Activated CD4-positive, alpha-beta T cell treated with anti-CD3 and anti-CD28 coated beads, Interleukin-10, Interleukin-2, amounts not matched to agents 100 ng/mL and 50 ng/mL, durations not matched to agents 16 hours and 8 hours (primary cell): ENCODE measurements around the gene GALNT2.

Experiments
- DNase-seq: peaks from one replicate; pipeline ENCODE4 v3.0.0-alpha.2; 2020

The GALNT2 gene

DNA sequence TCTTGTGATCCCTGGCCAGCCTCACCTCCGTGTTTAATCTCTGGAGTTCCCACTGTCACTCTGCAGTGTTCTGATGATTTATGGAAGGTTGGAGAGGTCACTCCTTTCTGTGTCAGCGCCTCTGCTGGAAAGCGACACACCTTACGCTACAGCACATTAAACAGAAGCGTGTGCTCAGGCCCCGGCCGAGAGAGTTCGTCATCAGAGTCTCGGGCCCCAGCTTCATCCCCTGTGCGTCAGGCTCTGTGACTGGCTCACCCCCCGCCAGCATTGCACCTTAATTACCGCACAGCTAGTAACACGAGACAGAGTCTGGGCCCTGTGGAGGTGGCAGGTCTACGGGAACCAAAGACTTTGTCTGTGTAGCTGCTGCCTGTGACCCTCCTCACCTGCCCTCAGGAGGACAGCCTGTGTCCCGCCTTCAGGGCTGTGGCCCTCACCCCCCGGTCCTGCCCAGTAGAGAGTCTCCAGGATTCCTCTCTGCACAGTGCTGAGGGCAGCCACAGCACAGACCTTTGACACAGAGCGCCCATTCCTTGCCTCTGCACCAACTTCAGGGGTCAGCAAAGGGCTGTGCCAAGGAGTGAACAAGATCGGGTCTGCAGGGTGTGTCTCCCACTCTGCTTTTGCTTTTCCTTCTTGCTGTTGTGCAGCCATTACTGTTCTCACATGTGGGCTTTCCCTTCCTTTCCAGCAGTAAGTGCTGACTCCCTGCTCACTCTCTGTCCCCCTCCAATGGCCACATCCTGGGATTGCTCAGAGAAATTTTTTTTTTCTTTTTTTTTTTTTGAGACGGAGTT, 201.5 kb downstream of the GALNT2 start:
- DNase-seq = peak; percentile 17

DNA sequence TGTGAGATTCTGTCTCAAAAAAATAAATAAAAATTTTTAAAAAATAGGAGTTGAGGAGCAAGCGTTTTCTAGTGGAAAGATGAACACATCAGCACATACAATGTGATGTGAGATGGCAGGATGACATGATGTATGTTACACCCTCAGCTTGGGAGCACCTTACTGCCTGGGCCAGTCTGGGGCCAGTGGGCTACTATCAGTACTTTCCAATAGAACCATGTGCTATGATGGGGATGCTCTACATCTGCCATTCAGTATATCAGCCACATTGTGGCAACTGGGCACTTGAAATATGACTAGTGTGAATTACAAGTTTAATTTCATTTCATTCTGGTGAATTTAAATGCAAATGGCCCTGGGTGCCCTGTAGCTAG, 203.1 kb downstream of the GALNT2 start:
- DNase-seq = no peak

DNA sequence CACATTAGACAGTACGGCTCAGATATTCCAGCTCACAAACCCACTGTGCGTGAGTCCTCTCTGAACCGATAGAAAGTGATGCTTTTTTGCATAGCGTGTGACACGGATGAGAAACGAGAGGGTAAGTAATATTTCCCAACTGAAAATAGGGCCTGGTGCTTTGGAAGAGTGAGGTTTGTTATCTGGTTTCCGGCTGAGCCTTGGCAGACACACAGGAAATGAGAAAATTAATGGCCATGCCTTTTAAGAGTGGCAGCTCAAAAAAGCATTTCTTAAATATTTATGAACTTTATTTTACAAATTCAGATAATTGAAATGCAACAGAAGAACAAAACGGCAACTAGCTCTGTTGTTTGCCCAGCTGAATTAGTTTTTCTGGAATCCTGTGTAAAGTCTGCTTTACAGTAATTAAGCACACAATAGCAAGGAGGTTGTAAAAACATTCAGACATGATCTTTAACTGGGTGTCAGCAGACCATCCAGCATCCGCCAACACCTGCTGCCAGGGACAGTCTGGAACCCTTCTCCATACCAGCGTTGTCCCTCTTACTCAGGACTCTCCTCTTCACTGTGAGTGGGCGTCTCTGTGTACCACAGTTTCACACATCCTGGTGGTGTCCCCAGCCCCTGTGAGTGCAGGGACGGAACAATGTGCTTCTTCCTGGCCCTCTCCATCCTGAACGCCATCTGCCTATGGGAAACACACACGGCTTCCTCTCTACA, 203.7 kb downstream of the GALNT2 start:
- peak; percentile 63 for DNase-seq

DNA sequence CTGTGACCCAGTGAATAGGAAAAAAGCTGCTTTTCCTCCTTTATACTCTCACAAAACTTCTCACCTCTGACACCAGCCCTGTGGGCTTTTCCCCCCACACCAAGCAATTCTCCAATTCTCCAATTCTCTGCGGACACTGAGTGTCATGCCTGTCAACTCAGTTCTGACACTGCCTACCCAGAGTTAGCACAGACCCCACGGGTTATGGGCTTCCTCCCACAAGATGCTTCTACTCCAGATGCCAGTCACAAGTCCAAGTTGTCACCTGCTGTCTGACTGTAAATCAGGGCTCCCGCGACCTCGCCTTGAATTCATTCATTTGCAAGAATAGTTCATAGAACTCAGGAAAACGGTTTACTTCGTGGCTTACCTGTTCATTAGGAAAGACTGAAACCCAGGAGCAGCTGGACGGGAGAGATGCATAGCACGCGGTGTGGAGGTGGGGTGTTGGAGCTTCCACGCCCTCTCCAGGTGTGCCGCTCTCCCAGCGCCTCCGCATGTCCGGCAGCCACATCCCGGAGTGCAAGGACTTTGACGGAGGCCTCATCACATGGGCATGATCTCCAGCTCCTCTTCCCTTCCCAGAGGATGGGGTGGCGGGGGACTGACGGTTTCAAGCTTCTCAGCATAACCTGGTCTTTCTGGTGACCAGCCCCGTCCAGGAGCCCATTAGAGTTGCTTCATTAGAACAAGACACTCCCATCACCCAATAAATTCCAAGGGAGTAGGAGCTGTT, 204.4 kb downstream of the GALNT2 start:
- no peak for DNase-seq

DNA sequence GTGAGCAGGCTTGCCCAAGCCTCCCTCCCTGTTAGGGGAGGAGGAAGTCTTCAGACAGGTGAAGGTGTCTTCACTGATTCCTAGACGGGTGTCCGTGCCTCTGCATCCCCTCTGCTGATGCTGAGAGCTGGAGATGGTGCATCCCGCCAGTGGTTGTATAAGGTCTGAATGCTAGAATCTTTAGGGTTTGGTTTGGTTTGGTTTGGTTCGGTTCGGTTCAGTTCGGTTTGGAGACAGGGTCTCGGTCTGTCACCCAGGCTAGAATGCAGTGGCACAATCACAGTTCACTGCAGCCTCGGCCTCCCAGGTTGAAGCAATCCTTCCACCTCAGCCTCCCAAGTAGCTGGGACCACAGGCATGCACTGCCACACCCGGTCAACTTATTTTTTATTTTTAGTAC, 205.5 kb downstream of the GALNT2 start:
- no peak for DNase-seq

DNA sequence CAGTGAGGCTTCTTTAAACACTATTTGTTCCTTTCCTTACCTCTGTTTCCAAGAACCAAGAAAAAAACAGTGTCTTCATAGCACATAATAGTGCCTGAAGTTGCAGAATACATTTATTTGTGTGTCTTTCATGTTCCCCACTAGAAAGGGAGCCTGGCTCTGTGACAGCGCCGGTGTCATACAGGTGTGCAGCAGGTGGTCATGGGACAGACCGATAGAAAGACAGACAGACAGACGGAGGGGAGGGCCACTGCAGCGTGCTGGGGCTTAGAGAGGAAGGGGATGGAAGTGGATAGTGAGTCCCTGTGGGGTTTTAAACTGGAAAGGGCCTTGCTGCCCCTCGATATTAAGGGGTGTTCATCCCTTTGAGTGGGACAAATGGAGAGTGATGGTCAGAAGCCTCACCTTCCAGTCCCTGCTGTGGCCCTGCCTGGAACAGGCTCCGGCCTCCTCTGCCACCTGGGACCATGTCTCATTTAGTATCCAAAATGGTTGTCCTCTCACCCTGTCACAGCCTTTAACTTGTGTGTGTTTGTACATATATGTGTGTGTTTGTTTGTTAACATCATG, 206.2 kb downstream of the GALNT2 start:
- no peak for DNase-seq

DNA sequence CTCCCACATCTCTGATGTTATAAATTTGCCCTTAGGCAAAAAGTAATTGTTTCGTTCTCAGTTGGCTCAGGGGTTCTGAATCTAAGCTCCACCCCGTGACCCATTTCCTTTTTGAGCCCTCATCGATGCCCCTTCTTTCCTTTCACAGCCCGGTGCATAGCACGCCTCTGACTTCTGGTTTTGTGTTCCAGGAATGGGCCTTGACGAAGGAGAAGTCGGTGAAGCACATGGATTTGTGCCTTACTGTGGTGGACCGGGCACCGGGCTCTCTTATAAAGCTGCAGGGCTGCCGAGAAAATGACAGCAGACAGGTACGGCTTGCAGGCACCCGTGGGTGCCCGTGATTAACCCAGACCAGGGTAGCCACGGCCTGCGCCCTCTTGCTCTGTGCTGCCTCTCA, 207.2 kb downstream of the GALNT2 start:
- DNase-seq = no peak

DNA sequence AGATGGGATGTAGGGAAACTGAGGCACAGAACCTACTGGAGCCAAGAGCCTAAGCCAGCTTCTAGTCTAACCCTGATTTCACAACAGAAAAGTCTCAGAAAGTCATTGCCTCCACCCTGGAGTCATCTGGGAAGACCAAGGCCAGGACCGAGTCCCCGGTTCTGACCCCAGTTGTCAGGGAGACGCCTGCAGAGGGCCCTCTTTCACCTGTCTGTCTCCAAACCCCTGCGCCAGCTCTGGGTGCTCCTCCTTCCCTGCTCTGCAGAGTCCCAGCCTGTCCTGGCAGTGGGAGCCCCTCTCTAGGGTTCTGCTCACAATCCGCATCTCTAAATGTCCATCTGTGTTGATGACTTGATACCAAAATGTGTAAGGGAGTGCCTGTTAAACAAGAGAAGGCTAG, 209.4 kb downstream of the GALNT2 start:
- no peak for DNase-seq

DNA sequence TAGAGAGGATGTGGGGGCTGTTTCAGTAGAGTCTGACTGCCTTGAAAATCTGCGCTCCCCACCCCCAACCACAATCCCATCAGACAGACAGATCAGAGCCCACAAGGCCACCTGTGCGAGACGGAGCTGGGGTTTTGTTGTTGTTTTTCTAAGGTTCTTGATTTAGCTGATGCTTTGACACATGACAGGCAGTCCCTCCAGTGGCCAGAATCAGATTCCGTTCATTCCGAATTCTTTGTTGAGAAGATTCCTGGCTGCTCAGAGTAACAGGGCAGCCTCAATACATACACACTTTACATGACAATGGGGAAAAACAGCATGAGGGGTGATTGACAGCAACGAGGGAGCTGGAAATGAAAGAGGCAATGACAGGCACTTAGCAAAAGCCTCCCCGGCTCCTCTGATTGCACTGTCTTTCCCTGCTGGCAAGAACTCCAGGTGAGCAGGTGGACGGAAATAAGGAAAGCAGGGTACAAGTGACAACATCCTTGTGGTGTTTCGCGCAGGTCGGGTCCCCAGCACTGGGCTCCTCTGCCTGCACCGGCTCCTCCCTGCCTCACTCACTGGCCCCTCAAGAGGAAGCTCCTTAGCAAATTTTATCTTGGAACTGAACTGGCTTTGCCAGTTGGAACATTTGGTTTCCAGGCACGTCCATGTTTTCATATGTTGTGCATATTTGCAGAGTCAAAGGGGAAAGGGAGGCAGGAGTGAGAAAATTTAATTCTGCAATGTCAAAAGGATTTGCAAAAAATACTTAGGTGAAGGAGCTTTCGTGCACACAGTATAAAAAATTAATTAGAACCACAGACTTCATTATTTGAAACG, 210.4 kb downstream of the GALNT2 start:
- no peak for DNase-seq

DNA sequence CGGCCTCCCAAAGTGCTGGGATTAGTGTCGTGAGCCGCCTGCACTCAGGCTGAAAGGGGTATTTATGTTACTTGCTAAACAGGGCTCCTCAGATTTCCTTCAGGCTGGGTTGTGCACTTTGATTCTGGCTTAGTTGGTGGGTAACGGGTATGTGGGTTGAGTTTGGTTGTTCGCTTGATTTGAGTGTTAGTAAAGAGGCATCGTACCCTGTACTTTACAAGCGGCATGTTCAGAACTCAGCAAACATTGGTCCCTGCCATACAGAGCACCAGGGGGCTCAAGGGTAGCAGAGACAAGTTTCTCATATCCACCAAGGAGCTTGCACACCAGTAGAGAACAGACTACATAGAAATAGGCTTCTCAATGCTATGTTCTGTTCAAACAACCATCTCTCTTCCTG, 211.3 kb downstream of the GALNT2 start:
- DNase-seq = no peak

DNA sequence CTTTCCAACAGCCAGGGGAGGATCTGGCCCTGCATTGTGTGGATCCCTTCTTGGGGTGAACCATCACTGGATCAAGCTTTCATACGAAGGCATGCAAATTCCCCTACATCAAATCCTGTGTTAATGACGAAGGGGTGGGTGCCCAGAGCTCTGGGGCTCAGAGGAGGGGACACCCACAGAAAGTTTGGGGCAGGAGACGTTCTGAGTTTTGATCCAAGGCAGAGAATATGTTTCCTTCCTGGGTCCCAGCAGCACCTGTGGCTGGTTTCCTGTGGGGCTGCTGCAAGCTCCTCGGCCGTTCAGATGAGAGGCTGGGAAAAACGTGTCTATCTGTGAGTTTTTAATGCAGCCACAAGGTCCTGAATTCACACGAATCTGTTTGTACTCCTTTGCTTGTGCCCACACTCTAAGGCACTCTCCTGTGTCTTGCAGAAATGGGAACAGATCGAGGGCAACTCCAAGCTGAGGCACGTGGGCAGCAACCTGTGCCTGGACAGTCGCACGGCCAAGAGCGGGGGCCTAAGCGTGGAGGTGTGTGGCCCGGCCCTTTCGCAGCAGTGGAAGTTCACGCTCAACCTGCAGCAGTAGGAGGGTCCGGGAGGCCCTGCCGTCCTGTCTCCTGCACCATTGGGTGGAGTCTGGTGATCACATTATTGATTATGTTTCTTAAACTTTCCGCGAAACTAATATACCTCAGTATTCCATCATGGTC, 212.0 kb downstream of the GALNT2 start:
- no peak for DNase-seq

DNA sequence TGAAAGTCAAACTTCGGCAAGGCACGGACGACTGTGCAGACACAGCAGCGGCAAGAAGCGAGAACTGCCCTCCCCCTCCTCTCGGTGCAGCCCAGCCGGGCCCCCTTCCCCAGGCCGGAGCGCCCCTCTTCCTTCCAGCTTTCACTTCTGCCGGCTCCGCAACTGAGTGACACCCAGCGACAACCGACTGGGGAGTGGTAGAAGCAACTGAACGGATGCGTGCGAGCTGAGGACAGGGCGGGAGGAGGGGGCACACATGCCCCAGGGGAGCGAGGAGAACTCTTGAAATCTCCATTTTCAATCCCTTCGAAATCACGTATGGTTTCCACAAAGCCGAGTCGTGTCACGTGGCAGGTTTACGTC, 212.5 kb downstream of the GALNT2 start:
- no peak for DNase-seq

DNA sequence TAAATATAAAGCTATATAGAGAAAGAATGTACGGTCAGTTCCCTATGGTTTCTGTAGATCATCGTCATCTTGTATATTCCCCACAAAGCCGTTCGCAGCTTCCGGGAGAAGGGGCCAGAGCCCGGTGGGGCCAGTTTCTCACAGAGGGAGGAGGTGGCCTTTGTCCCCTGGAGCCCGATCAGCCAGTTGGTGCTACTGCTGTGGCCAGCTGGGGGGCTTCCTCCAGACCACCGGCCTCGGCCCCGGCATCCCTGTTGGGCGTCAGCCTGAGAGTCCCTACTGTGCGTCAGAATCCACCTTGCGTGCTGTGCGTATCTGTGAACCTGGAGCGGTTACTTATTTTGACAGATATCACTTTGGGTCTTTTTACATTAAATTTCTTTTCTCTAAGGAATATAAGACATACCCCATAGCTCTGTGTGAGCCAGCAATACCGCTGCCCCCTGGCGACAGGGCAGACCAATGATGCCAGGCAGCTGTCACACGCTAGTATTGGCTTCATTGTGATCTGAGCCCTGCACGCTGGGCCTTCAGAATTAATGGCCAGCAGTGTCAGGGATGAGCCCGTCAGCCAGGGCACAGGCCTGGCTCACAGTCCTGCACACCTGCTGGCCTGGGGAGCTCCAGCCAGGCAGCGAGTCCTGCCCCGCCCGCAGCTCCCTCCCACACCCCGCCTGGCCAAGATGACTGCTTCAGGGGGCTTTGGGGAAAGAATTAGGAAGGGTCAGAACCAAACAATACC, 213.2 kb downstream of the GALNT2 start:
- DNase-seq = no peak

DNA sequence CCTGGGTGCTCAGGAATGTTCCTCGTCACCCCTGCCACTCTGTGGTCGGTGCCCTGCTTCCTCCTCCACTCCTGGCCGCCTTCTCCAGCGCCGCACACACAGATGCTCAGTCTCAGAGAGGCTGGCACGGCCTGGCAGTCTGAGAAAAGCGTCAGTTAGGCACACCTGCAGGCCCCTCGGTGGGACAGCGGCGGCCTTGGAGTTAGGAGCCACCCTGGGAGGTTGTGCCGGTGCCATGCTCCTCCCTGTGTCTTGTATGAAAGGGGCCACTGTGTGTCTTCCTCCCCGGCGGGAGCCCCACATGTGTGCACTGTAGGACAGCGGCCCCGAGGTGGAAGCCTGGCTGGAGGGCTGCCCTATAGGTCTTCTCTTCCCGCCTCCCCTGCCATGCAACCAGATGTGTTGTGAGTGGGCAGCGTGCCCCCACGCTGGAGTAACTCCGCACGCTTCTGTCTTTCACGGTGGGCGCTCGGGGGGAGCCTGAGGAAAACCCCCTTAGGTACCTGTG, 213.9 kb downstream of the GALNT2 start:
- DNase-seq = no peak

DNA sequence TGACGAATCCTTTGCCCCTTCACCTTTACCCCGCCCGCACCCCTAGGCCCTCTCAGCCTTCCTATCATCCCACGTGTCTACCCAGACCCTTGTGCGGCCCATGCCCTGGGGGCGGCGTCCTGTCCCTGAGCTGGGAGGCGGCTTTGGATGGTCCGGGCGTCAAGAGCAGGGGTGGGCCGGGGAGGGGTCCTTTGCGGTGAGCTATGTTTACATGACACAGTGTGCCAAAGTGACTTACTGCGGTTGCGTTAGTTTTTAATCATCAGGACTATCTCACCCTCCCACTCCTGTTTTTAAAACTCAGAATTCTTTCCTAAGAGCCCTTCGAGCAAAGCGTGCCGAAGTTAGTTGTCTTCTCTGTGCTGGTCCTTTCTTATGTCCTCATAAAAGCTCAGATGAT, 214.5 kb downstream of the GALNT2 start:
- DNase-seq = no peak

DNA sequence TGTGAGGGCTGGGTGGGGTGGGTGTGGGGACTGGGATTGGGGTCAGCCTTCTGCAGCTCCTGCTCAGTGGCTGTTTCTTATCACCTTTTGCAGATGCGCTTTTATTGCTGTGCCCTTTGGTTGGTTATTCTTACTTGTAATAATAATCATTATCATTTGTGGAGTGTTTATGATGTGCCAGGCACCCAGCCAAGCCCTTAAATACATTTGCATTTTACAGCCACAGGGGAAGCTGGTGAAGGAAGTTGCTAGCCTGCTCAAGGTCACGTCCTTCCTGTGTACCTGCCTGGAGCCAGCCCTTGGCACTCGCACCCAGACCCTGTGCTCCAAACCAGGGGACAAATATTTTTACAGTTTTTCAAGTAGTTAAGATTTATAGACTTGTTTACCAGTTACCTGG, 215.1 kb downstream of the GALNT2 start:
- DNase-seq = no peak

DNA sequence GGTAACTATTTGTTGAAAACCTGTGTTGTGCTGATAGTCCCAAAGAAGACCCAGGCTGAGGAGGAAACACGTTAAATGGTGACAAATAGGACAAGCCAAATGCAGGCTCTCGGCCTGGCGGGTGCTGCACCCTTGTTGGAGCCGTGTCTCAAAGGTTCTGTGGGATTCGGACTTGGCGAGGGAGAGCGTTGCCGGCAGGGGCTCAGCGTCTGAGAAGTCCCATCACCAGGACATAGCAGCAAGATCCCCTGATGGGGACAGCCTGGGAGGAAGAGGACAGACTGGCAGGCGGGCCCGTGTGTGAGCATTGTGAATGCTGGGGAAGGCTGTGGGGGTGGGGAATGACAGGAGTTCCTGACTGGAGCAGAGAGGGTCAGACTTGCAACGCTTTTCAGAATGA, 216.6 kb downstream of the GALNT2 start:
- no peak for DNase-seq

DNA sequence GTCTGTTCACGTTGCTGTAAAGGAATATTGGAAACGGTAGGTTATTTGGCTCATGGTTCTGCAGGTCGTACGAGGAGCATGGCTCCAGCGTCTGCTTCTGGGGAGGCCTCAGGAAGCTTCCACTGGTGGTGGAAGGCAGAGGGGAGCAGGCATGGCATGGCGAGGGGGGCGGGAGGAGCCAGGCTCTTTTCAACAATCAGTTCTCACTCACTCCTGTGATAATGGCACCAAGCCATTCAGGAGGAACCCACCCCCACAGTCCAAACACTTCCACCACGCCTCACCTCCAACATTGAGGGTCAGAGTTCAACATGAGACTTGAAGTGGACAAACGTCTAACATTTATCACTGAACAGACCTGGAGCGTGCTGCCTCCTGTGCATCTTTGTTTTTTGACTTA, 217.9 kb downstream of the GALNT2 start:
- DNase-seq = no peak

DNA sequence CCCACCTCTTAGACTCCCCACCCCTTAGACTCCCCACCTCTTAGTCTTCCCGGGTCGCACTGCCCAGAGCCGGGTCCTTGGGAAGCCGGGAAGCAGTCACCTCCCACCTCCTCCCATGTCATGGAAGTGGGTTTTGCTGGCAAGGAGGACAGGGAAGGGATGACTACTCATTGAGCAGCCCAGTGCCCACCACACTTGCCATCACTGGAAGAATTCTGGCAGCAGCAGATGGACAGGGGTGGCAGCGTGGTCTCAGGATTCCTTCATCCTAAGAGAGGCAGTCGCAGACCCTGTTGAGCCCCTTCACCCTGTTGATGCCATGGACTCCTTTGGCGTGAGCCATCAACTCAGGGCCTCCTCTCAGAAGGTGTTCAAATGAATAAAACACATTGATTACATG, 218.3 kb downstream of the GALNT2 start:
- no peak for DNase-seq

DNA sequence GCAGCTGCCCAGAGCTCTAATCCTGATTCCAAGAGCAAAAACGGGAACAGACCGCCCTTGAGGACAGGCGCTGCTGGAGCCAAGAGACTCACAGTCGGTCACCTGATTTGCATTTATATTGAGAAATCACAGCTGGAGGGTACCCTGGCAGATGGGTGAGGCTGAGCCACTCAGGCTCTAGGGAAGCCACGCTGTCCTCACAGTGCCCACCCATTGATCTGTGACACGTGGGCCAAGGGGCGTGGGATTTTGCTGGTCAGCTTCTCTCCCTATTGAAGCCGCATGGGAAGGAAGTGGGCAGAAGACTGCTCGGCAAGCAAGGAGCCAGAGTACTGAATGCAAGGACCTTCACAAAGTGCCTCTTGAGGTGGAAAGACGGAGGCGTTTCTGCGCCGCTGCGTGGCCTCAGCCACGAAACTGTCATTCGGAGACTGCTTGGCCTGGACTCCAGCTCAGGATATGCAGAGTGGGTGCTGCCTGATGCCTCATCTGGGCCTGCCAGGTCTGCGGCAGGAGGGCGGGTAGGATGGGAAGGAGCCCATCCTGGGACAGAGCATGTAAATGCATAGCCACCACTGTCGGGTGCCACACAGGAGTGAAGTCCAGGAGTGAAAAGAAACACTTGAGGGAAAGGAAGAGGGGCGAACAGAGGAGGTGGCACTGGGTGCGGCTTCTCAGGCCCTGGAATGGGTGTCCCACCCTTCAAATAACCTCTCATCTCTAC, 219.3 kb downstream of the GALNT2 start:
- DNase-seq = no peak

DNA sequence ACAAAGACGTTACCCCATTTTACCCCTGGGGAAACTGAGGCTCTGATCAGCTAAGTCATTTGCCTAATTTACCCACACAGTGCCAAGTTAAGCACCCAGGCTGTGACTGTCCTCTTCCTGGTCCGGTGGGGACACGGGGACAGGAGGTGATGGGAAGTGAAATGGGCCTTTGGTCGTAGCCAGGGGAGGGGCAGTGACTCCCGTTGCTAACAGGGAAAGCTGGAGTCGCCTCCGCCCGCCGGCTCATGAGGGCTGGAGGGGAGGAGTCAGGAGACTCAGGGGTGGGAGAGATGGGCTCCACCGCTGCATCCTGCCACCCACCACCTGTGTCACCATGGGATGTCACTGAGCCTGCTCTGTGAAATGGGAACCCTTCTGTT, 219.8 kb downstream of the GALNT2 start:
- DNase-seq = no peak
